Measurements from ENCODE around the gene PHLDA2. TPM values are rescaled to one million over a fixed set of nuclear protein-coding genes. Genes with fewer than 3 reads are reported as not detected.

PHLDA2 gene, protein sequence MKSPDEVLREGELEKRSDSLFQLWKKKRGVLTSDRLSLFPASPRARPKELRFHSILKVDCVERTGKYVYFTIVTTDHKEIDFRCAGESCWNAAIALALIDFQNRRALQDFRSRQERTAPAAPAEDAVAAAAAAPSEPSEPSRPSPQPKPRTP
- 21.8 and 27.2 TPM in 2 replicates for total RNA-seq (2014; rRNA removed; shearing (Covaris generic); ENCODE audit: low replicate concordance)

DNA sequence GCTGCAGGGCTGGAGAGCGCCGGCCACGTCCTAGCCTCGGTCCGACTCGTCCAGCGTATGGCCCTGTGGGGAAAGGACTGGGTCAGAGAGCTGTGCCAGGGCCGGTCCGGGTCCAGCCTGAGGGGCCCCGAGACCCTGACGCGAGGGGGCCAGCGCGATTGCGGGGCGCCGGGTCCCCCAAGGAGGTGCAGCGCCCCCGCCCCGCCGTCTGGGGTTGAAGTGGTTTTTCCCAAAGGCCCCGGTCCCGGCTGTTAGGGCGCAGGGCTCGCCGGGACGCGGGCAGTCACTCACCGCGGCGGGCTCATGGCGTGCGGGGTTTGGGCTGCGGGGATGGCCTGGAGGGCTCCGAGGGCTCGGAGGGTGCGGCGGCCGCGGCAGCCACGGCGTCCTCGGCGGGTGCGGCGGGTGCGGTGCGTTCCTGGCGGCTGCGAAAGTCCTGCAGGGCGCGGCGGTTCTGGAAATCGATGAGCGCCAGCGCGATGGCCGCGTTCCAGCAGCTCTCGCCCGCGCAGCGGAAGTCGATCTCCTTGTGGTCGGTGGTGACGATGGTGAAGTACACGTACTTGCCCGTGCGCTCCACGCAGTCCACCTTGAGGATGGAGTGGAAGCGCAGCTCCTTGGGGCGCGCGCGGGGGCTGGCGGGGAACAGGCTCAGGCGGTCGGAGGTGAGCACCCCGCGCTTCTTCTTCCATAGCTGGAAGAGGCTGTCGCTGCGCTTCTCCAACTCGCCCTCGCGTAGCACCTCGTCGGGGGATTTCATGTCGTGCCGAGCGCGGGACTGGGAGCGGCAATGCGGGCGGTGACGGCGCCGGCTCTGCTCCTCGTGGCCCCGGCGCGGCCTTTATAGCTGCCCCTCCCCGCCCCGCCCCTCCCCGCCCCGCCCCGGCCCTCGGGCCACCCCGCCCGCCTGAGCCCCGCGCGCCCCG is at the start of gene PHLDA2:
PHLDA2 (minus strand) TSS at position 816 of the 926 bp plus-strand sequence; CDS start at position 760, 56 bp downstream.
- peak; percentile 63 for DNase-seq (ENCODE audit: low read depth)
- in situ Hi-C loops (cut with HindIII; ENCODE audit: low pct_unique_long_range_greater_than_20kb, low sequenced_read_pairs), result no loop called here

DNA sequence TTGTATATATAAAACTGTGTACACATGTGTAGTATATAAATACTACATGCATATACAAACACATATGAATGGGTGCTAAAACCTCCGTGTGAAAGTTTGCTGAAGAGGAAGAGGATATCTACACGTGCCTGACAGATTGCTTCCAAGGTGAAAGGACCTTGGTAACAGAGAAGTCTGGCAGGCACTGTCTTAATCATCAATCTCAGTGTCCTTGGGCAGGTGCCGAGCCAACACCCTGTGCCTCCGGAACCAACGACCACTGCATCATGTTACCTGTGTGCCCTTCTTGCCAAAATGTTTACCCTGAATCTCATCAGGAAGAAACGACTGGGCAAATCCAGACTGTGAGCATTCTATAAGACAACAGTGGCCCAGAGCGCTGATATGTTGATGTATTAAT is 47.9 kb upstream of the PHLDA2 start:
- DNase-seq (ENCODE audit: low read depth), result no peak
- in situ Hi-C loops (cut with HindIII; ENCODE audit: low pct_unique_long_range_greater_than_20kb, low sequenced_read_pairs), result no loop called here

DNA sequence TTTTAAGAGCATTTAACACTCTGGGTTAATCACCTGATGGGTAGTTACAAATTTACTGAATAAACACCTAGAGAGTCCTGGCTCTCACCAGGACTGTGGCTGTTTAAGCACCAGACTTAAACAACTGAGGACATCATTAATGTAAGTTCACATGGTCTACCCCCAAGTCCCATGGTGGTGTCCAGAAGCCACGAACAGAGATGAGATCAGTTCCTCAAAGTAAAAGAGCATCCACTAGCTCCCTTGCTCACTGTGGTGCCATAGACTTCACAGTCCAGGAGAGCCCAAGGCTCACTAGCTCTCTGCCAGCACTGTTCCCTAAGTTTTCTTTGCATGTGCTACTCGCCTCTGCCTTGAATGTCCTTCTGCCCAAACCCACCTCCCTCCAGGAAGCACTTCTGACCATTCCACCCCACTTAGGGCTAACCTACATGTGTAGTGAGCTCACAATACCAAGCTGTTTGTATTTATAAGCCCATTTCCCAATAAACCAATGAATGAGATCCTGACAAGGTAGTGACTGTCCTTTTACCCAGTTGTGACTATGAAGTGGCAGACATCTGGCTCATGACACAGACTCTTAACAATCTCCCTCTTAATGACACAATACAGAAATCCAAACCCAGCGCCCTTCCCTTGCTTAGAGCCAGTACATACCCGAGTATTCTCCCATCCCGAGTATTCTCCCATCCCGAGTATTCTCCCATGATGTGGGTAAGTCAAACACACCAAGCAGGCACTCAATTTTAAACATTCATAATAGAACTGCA is 47.3 kb upstream of the PHLDA2 start:
- in situ Hi-C loops (cut with HindIII; ENCODE audit: low pct_unique_long_range_greater_than_20kb, low sequenced_read_pairs), result no loop called here
- DNase-seq (ENCODE audit: low read depth), result no peak

DNA sequence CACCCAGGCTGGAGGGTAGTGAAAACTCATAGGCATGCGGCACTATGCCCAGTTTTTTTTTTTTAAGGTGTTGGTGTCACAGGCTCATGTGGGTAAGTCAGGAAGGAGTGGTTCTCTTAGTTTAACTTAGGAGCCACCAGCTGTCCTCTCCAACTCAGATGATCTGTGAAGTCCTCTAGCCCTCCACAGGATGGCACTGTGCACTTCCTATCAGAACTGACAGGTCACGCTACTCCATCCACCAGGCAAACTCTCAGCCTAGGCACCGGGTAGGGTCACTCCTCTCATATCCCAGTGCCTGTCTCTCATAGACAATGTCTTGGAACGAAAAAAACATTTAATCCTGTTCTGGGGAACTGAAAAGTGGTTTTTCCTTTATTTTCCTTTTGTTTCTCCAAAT is 46.4 kb upstream of the PHLDA2 start:
- in situ Hi-C loops (cut with HindIII; ENCODE audit: low pct_unique_long_range_greater_than_20kb, low sequenced_read_pairs), result no loop called here
- DNase-seq (ENCODE audit: low read depth), result no peak

DNA sequence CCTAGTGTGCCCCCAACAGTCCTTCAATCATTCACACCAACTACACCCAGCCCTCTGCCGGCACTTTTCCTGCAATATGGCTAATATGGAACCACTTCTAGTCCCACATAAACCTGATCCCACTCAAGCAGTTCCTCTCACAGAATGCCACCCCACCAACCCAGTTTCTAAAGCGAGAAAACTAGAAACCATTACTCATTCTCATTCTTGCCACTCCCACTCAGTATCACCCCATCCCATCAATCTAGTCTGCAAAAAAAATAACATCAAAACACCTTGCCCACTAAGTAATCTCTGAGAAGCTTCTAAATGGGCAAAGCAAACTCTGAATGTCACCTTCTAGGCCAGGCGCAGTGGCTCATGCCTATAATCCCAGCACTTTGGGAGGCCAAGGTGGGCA is 45.1 kb upstream of the PHLDA2 start:
- in situ Hi-C loops (cut with HindIII; ENCODE audit: low pct_unique_long_range_greater_than_20kb, low sequenced_read_pairs), result no loop called here
- DNase-seq (ENCODE audit: low read depth), result no peak

DNA sequence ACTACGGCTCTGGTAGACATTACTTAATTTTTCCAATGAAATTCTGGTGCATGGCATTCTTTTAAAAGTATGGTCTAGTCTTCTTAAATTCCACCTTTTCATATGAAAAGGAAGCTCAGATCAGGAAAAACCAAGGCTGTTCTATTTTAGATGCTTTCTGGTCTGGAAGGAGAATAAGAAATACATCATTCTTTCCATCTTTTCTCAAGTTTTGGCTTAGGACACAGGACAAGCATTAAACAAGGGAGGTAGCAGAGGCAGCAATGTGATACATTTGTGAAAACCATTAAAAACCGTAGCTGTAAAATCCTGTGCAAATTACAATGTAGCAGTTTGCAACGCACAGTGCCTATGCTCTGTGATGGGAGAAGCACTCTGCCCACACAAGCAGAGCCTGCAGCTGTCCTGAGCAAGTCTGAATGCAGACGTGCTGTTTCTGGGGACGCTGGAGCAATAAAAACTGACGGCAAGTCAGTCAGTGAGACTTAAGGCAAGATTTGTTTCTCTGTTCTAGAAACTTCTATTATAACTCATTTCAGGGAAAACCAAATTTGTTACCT is 39.2 kb upstream of the PHLDA2 start:
- DNase-seq (ENCODE audit: low read depth), result no peak
- in situ Hi-C loops (cut with HindIII; ENCODE audit: low pct_unique_long_range_greater_than_20kb, low sequenced_read_pairs), result no loop called here

DNA sequence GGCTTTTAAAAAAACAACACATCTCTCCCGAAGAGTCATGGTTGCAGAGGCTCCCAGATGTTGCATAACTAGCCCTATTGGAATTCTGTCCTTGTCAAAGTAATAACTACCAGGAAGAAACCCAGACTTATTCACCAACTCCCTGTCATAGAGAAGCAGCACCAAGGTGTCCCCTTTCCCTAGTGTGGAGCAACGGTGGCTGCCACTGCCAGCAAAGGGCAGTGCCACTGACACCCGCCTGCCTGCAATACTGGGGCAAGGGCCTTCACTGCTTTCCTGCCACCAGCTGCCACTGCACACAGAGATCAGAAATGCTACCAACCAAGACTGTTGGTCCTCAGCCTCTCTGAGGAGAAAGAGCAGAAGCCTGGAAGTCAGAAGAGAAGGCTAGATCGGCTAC is 35.6 kb upstream of the PHLDA2 start:
- no peak for DNase-seq (ENCODE audit: low read depth)
- in situ Hi-C loops (cut with HindIII; ENCODE audit: low pct_unique_long_range_greater_than_20kb, low sequenced_read_pairs), result no loop called here

DNA sequence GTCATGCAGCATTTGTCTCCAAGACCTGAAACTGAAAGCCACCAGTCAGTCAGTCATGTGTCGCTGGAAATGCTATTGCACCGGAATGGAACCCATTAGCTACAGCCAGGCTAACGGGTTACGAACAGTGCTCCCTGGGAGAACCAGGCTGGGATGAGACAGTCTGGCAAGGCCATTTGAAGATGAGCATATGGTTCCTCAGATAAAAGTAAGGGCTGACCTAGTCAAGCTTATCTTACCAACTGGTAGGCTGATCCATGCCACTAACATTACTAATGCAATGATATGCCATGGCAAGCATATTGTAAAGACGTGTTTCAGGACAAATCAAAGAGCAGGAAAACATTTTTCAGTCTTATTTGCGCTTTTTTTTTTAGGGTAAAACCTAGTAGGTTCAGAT is 34.5 kb upstream of the PHLDA2 start:
- in situ Hi-C loops (cut with HindIII; ENCODE audit: low pct_unique_long_range_greater_than_20kb, low sequenced_read_pairs), result no loop called here
- DNase-seq (ENCODE audit: low read depth), result no peak

DNA sequence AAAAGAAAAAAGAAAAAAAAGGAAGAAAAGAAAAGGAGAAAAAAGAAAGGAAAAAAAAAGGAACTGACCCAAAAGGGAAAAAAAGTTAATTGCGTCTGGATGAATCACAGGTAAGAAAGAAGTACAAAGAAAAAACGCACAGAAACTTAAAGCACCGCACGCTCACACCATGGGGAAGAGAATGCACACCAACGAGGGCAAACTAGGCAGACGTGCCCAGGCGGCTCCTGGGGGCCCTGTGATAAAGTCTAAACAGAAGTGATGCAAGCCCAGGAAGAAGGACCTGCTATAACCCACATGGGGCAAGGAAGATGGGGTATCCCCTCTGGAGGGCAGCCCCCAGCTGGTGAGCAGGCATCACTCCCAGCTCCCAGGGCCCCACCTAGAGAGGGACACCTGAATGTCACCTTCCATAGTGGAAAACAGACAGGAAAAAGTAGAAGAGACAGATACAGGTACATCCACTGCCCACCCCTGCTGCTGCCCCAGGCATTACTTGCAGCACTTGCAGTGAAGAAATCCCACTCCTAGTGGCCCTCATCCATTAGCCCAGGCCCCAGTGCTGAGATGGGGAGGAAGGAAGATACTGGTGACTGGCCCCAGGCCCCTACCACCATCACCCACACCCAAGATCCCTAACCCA is 34.0 kb upstream of the PHLDA2 start:
- DNase-seq (ENCODE audit: low read depth), result no peak
- in situ Hi-C loops (cut with HindIII; ENCODE audit: low pct_unique_long_range_greater_than_20kb, low sequenced_read_pairs), result no loop called here

DNA sequence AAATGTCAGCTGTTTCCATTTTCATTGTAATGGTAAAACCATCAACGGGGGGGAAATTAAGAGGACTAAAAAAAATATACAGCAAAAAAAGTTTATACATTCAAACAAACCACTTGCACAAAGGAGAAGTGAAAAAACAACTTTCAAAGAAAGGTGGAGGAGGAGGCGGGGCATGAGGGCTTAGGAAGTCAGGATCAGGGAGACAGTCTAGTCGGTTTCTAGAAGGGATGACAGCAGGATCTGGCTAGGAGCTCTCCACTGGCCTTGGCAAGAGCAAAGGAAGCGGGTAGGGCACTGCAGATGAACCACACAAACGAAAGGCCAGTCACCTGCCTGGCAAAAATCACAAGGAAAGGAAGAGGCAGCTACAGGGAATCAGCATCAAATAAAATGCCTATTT is 31.9 kb upstream of the PHLDA2 start:
- in situ Hi-C loops (cut with HindIII; ENCODE audit: low pct_unique_long_range_greater_than_20kb, low sequenced_read_pairs), result no loop called here
- no peak for DNase-seq (ENCODE audit: low read depth)

DNA sequence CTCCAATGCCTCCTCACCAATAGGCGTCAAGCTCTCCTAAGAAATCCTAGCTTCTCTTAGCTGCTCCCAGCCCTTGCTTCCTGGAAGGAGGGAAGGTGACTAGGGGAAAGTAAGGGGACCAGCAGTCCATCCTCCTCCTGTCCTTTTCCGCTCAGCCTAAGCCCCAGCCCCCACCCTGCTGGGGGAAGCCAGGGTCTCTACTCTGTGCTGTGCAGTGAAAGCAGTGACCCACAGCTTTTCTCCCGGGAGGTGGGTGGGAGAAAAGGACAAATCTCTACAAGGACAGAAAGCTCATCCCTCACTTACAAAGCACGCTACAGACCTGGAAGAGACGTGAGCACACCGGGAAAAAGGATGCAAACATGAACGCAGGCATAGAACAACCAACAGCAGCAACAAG is 30.9 kb upstream of the PHLDA2 start:
- no peak for DNase-seq (ENCODE audit: low read depth)
- in situ Hi-C loops (cut with HindIII; ENCODE audit: low pct_unique_long_range_greater_than_20kb, low sequenced_read_pairs), result no loop called here

DNA sequence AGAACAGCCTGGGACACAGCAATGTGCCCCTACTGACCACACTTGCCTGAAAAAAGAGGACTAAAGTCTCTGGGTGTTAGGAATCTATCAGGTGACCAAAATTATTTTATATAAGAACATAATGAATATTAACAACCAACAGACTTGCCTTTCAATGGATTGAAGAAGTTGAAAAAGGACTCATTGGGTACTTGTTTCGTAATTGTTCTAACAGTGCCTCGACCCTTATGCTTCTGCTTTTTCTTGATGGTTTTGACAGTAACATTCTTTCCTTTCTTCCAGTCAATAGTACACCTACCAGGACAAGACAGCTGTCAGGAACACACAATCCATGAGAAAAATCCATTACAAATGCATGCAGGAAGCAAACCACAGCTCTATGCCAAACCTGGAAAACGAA is 29.0 kb upstream of the PHLDA2 start:
- no peak for DNase-seq (ENCODE audit: low read depth)
- in situ Hi-C loops (cut with HindIII; ENCODE audit: low pct_unique_long_range_greater_than_20kb, low sequenced_read_pairs), result no loop called here

DNA sequence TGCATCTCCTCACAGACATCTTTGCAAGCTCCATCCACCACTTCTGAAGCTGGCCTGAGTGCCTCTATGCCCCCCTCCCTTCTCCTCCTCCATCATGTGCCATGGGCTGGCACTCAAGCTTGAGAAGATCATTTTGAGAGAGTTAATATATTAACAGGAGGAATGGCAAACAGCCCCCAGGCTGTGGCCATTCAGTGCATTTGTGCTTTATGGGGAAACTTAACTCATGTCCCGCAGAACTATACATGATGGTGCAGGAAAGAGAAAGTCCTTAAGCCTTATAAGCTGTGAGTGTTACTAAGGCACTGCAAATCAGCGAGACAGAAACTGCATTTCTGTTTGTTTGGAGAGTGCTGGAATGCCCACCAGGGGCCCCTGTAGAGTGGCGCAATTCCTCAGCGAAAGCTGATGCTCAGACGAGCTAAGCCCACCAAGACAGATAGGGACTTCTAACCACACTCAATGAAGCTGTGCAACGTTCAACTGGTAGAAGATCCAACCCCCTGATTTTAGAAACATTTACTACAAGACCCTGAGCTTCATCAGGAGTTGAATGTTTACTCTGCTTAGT is 26.8 kb upstream of the PHLDA2 start:
- DNase-seq (ENCODE audit: low read depth), result no peak
- in situ Hi-C loops (cut with HindIII; ENCODE audit: low pct_unique_long_range_greater_than_20kb, low sequenced_read_pairs), result no loop called here

DNA sequence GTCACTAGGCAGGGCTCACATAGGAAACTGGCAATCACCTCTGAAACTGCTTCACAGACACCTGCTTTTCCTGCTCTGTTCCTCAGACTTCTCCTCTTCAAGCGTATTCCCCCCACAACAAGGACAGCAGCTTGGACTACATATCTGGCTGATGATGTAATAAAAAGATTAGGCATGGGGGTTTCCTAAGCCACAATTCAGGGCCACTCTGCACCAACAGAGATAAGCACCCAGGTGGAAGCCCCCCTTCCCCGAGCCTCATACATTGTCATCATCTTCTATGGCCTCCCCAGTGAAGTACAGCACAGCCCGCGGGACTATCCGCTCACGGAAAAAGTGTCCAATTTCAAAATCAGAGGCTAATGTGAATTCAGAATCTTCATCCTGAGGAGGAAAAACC is 25.0 kb upstream of the PHLDA2 start:
- in situ Hi-C loops (cut with HindIII; ENCODE audit: low pct_unique_long_range_greater_than_20kb, low sequenced_read_pairs), result no loop called here

DNA sequence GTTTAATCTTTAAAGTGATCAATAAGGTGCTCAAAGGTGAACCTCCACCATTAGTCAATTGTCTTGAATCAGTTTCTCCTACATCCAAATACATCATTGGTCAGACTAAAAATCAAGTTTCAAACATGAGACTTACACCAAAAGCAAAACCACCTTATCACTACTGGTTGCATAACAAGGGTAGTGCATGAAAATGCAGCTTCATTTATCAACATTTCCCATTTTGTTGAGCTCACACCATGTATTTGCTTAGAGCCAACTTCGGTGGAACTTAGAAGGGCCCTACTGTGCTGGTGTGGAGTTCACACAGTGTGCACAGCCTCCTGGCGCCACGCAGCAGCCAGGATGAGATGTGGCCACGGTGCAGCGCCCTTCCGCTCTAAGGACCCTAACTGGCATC is 23.1 kb upstream of the PHLDA2 start:
- DNase-seq (ENCODE audit: low read depth), result no peak
- in situ Hi-C loops (cut with HindIII; ENCODE audit: low pct_unique_long_range_greater_than_20kb, low sequenced_read_pairs), result no loop called here

More for the DNA sequence above, 25.0 kb upstream of the PHLDA2 start:
- DNase-seq (ENCODE audit: low read depth), result no peak

DNA sequence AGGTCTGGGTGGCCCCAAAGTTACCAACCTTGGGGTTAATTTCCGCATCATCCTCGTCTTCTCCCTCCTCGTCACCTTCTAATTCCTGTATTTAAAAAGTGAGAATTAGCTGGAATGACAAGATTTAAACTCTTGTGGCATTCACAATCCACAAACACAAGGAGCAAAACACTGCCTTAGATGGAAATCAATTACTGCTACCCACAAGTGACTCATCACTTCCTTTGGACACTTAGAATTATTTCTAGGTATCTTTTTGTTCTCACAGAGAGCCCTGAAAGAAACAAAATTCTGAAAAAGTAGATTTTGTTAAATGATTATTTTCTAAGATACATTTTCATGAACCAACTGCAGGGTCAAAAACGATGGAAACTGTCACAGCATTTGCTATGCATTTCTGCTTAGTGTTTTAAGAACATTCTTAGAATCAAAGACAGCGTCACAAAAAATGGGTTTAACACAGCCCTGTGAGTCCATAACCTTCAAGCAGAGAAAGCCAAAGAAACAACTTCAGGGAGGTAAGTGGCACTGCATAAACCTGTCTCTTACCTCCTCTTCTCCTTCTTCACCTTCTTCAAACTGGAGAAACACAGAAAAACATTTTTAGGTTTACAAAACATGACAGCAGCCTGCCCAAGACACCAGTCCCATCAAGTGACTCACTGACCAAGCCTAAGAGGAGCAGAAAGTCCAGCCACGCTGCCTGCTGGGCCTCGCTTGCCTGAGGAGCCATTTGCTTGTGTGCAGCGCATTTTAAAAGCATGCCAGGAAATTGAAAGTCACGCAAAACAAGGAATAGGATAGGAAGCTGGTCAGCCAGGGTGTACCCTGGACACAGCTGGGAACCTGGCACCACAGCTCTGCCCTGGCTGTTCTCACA is 22.3 kb upstream of the PHLDA2 start:
- in situ Hi-C loops (cut with HindIII; ENCODE audit: low pct_unique_long_range_greater_than_20kb, low sequenced_read_pairs), result no loop called here
- no peak for DNase-seq (ENCODE audit: low read depth)

DNA sequence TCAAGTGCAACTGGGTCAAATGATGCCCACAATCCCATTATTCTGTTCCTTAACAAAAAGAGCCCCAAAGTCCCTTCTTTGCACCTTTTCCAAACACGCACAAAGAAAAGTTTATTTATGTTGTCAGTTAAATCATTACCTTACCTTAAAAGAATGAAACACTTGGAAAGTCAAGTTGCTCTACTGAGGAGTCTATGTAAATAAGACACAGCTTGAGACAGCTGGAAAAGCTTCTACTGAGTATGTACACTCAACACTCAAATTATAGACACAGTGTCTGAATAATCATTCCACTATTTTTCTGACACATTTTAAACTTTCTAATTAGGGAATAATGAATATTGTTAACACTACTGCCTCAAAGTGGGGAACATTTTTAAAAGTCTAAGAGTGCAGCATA is 21.6 kb upstream of the PHLDA2 start:
- no peak for DNase-seq (ENCODE audit: low read depth)
- in situ Hi-C loops (cut with HindIII; ENCODE audit: low pct_unique_long_range_greater_than_20kb, low sequenced_read_pairs), result no loop called here

Measured in Caki2 (cell line).